ENCODE data around the gene TMEM200A.

TMEM200A gene

GRCh38 chr6:130426066-130426721 lies 60.4 kb downstream of the TMEM200A start:
- no peak for DNase-seq

DNA sequence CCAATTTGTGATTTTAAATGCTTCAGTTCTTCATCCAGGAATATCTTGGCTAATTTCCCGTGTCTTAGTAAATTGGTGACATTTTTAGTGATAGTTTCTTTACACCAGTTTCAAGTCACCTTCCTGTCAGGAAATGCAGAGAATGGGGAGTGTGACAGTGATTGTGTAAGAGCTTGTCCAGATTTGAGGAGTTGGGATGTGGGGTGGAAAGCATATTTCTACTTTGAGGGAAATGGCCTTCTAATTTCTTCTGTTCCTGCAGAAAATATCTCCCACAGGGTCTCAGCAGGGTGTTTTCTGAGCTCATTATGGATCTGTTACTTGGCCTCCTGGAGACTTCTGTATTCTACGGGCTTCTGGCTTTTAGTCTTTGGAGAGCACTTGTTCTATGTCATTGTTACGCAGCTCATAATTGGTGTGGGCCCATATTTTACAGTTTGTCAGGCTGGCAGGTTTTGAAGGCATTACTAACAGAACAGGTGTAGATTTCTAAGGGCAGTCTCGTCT lies 65.6 kb downstream of the TMEM200A start:
- no peak for DNase-seq

- DNase-seq: no peak
Measured at GRCh38 chr6:130432838-130433237, 67.0 kb downstream of the TMEM200A start.

DNA sequence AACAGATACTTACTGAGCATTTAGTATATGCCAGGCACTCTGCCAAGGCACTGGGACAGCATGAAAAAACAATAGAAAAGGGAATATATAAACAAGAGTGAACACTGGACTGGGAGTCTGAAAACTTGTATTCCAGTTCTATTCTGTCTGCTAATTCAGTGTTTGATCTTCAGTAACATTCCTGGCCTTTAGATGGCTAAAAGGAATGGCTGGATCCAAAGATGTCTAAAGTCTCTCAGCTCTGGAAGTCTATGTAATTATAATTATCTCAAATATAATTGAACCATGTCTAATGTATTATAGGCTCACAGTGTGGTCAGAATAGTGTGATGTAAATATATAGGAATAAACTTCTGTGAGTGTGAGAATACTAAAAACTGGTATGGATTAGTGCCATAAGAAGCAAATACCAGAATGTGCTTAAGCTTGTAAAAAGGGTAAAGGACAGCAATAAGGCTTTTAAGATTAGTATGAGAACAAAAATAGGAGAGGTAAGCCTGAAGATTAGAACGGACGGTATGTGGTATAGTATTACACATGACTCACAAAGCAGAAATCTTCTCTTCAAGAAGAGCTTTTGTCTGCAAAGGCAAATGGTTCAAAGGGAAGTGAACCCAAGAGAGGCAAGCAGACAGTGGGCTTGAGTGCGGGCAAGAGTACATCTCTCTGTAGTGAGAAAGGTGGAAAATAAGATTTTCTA lies 68.5 kb downstream of the TMEM200A start:
- DNase-seq: no peak

DNA sequence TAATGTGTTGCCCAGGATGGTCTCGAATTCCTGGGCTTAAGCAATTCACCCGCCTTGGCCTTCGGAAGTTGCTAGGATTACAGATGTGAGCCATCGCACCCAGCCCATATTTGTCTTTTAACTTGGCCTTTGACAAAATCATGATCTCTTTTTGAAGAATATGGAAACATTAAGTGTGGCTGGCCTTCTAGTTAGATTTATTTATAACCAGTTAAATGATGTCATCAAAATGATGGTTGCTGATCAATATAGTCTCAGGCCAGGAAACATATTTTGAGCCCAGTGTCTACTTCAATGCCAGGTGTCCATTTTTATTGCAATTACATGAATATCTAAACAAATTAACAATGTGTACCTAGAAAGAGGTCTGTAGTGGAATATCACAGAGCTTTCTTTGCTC lies 69.4 kb downstream of the TMEM200A start:
- no peak for DNase-seq

- DNase-seq: no peak
Measured at GRCh38 chr6:130437961-130438360, 72.1 kb downstream of the TMEM200A start.

GRCh38 chr6:130447374-130447773 lies 81.6 kb downstream of the TMEM200A start:
- no peak for DNase-seq

DNA sequence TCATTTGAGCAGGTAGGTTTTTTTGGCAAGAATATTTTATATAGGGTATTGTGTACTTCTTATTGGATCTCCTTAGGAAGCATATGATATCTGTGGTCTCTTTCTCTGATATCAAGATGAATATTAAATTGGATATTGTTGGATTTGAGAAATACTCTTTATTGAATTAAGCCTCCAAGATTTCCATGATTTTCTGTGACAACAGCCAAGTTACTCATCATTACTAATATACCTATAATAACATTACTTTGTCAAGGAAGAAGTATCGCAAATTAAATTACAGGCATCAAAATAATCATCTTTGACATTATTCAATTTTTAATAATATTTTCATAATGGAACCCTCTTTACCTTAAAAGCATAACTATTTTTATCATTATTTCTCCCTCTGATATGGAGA lies 86.5 kb downstream of the TMEM200A start:
- no peak for DNase-seq

- DNase-seq: no peak
Measured at GRCh38 chr6:130453230-130453629, 87.4 kb downstream of the TMEM200A start.

DNA sequence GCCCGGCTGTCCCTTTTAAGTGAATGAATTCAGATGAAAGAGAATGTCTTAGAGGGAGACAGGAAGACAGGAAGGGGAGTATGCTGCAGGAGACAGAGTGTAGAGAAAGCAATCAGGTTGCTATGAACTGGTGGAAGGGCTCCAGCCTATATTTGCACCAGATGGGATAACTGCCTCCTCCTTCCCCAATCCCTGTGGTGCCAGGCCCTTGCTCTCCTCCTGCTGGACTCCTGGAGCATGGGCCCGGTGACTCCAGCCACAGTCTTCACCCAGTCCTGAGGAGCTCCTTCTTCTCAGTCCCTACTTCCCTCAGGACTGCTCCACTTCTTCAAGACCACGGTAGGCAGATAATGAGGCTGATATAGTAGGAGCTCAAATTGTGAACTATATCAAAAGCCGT lies 91.8 kb downstream of the TMEM200A start:
- DNase-seq: no peak

DNA sequence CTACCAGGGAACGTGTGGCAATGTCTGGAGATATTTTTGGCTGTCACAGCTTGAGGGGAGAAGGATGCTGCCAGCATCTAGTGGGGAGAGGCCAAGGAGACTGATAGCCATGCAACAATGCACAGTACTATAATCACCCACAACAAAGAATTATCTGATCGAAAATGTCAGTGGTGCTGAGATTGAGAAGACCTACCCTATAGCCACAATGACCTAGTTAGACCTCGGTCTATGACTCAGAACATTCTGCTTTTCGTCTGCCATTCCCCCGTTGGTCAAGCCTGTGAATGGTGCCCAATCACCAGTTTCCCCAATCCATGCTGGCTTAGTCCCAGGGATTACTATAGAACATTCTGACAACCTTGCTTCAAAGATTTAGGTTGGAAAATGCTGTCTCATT lies 93.5 kb downstream of the TMEM200A start:
- DNase-seq: no peak

DNA sequence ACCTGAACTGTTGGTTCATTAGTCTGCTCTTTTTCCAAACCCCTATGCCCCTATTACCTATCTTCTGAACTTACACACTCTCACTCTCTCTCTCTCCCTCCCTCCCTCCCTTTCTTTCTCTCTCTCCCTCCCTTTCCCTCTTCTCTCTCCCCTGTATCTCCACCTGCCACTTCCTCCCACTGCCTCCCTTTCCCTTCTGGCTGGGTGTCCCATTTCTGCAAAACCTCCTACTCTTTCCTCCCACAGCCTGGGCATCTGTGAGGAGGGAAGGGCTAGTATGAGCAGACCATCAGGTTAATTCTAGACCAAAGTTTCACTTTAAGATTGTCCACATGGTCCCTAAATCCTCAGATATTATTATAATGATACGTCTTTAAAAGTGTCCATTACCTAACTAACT lies 95.1 kb downstream of the TMEM200A start:
- no peak for DNase-seq

- DNase-seq: no peak
Measured at GRCh38 chr6:130466052-130466747, 100.4 kb downstream of the TMEM200A start.

DNA sequence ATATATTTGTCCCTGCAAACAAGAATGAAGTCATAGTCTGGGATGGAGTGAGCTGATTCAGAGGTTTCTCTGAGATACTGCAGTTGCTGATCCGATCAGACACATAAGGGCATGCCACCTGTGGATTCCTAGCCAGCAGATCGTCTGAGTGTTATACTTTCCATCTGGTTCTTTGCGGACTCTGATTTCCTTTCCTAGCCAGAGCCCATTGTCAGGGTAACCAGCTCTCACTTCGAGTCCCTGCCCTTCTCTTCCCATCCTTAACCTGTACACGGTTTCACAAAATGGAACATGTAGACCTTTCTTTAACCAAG lies 100.9 kb downstream of the TMEM200A start:
- DNase-seq: no peak

GRCh38 chr6:130467146-130468050 lies 101.6 kb downstream of the TMEM200A start:
- no peak for DNase-seq

DNA sequence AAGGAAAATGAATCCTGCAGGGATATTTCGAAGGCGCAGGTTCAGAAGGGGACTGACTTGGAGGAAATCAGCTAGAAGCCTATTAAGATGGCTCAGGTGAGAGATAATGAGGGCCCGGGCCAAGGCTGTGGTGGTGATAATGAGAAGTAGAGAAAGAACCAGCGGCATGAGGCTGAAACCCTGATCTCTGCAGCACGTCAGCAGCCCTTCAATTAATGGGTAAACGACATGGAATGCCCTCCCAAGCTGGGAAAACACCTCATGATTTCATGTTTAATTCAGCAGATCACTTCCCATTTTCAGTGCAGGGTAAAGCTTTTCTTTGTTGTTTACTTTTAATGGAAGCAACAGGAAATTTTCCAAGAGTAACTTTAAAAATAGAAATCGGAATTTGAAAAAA lies 104.9 kb downstream of the TMEM200A start:
- no peak for DNase-seq

DNA sequence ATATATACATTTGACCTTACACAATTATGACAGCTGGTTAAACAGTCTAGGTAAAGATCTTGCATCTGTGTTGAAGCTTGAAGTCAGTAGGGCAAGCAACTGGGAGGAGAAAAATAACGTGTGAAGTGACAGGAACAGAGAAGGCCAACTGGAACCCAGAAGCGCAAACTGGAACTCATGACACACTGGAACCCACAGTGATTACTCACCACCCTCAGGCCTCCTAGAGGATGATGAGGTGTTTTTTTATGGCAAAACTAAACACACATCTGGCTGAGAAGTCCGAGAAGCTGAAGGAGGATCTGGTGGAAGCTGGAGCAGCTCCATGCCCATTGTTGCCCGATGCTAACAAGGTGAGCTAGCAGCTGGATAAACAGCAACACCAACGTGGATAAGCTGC lies 108.1 kb downstream of the TMEM200A start:
- no peak for DNase-seq

GRCh38 chr6:130482645-130483390 lies 117.0 kb downstream of the TMEM200A start:
- DNase-seq: no peak

GRCh38 chr6:130485870-130486269 lies 120.1 kb downstream of the TMEM200A start:
- no peak for DNase-seq

DNA sequence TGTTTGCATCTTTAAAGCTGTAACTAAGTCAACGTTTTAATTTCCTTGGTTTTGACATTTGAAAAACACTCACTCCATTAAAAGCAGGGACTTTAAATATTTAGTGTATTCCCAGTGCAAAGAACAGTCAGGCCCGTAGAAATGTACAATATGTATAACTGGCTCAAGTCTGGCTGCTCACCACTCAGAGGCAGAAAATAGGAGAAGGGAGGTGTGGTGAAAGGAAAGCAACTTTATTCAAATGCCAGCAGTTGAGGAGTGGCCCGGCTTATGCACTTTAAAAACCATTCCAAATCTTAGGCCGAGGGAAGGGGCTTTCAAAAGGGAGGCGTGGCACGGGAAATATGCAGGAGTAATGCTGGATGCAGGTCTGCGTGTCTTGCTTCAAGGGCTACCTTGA lies 120.6 kb downstream of the TMEM200A start:
- no peak for DNase-seq

- DNase-seq: no peak
Measured at GRCh38 chr6:130489514-130489913, 123.7 kb downstream of the TMEM200A start.
